Activated naive CD8-positive, alpha-beta T cell treated with anti-CD3 and anti-CD28 coated beads, Interleukin-2, amount 10 ng/mL, durations not matched to agents 7 days and 5 days (primary cell): ENCODE results near the gene GMEB1. TPM values are rescaled to one million over a fixed set of nuclear protein-coding genes. Genes with fewer than 3 reads are reported as not detected.
A peak's percentile ranks its signal among the peaks of the same experiment; 100 is the strongest.
"Not testable (repeated sequence)": the region's sequence is repeated elsewhere in the genome, so short reads cannot be mapped to it uniquely, and the experiment has no call there.

Experiments
- ATAC-seq: fragments of 150-1000 bp; cut with Tn5 transposase; one replicate; pipeline ENCODE4 v1.10.0; 2021; ENCODE audit warnings: low read depth, moderate library complexity
- POLR2A ChIA-PET: fragments of 350-600 bp; sonication (Branson Sonifier 250); formaldehyde crosslinking; loops from one replicate; lab custom pipeline; 2021; ENCODE audit warnings: antibody characterized with exemption; lab: Charles Lee
- DNase-seq: peaks from one replicate; pipeline ENCODE4 v3.0.0; 2021
- H3K27ac Mint-ChIP-seq: one replicate; pipeline ENCODE4 v1.8.0; 2022; ENCODE audit warnings: mild to moderate bottlenecking, mixed read lengths
- H3K27me3 Mint-ChIP-seq: one replicate; pipeline ENCODE4 v1.8.0; 2022; ENCODE audit warnings: mild to moderate bottlenecking, moderate library complexity, mixed read lengths
- H3K36me3 Mint-ChIP-seq: one replicate; pipeline ENCODE4 v1.8.0; 2021; ENCODE audit warnings: mild to moderate bottlenecking, mixed read lengths
- H3K4me1 Mint-ChIP-seq: one replicate; pipeline ENCODE4 v1.8.0; 2021; ENCODE audit warnings: mixed read lengths
- H3K4me3 Mint-ChIP-seq: one replicate; pipeline ENCODE4 v1.8.0; 2022; ENCODE audit warnings: mild to moderate bottlenecking, moderate library complexity, mixed read lengths
- H3K9me3 Mint-ChIP-seq: one replicate; pipeline ENCODE4 v1.8.0; 2021; ENCODE audit warnings: mixed read lengths
- total RNA-seq, 2 experiments: library from RNA; stranded (reverse); gene quantifications; one replicate each; pipeline ENCODE4 v1.2.3, GENCODE V29; 2021

GMEB1 gene, protein sequence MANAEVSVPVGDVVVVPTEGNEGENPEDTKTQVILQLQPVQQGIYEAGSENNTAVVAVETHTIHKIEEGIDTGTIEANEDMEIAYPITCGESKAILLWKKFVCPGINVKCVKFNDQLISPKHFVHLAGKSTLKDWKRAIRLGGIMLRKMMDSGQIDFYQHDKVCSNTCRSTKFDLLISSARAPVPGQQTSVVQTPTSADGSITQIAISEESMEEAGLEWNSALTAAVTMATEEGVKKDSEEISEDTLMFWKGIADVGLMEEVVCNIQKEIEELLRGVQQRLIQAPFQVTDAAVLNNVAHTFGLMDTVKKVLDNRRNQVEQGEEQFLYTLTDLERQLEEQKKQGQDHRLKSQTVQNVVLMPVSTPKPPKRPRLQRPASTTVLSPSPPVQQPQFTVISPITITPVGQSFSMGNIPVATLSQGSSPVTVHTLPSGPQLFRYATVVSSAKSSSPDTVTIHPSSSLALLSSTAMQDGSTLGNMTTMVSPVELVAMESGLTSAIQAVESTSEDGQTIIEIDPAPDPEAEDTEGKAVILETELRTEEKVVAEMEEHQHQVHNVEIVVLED
- total RNA-seq: 10 to 100 TPM; 31.7 to 32.7 TPM

GRCh38 chr1:28668191-28668955, at the start of gene GMEB1:
GMEB1 (plus strand) TSS chr1:28668784; CDS start chr1:28683613, 14,829 bp downstream.
- peak within 1 kb of the TSS; percentile 91 for H3K4me3 Mint-ChIP-seq
- H3K27ac Mint-ChIP-seq: peak within 1 kb of the TSS; percentile 97
- H3K9me3 Mint-ChIP-seq: no peaks in the 10 kb centered on the region
- POLR2A ChIA-PET: interaction anchor here (0.6 to 5.3 kb wide), 19 partner anchors 8 to 546 kb away, joined by 3 to 175 read pairs (median 5); partner anchors contain the start of genes MED18, RCC1, RNU11 and SRSF4
- H3K36me3 Mint-ChIP-seq: peaks cover 3% of the 10 kb centered on the region
- ATAC-seq: peak; percentile 76
- H3K4me1 Mint-ChIP-seq: peaks cover 13% of the 10 kb centered on the region
- DNase-seq: peak; percentile 92
- H3K27me3 Mint-ChIP-seq: no peaks in the 10 kb centered on the region

DNA sequence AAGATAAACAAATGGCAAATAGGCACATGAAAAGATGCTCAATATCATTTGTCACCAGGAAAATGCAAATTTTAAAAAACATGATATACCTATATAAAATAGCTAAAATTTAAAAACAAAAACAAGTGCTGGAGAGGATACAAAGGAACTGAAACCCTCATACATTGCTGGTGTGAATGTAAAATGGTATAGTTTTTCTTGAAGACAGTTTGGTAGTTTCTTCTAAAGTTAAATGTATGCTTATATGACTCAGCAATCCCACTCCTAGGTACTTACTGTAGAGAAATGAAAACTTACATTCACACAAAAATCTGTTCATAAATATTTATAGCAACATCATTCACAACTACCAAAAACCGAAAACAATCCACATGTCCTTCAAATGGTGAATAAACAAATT, 36.9 kb upstream of the GMEB1 start:
- H3K36me3 Mint-ChIP-seq: peaks cover 7% of the 10 kb centered on the region
- ATAC-seq (no peak), DNase-seq (no peak)
- H3K27me3 Mint-ChIP-seq: no peaks in the 10 kb centered on the region
- no peak overlapping the region for H3K27ac Mint-ChIP-seq
- H3K9me3 Mint-ChIP-seq: no peaks in the 10 kb centered on the region
- H3K4me3 Mint-ChIP-seq: no peak overlapping the region
- POLR2A ChIA-PET: interaction anchor here (1.0 kb wide), 1 partner anchor 11 kb away, joined by 3 read pairs; the partner anchor contains the start of gene TAF12
- H3K4me1 Mint-ChIP-seq: peaks cover 4% of the 10 kb centered on the region

GRCh38 chr1:28632560-28632959, 36.0 kb upstream of the GMEB1 start:
- peaks cover 4% of the 10 kb centered on the region for H3K4me1 Mint-ChIP-seq
- peaks cover 7% of the 10 kb centered on the region for H3K36me3 Mint-ChIP-seq
- POLR2A ChIA-PET: interaction anchor here (0.7 kb wide), 2 partner anchors 16 to 119 kb away, joined by 3 to 4 read pairs; no protein-coding TSS in a partner anchor
- ATAC-seq (no peak), DNase-seq (no peak)
- no peaks in the 10 kb centered on the region for H3K9me3 Mint-ChIP-seq
- no peaks in the 10 kb centered on the region for H3K27me3 Mint-ChIP-seq
- no peak overlapping the region for H3K27ac Mint-ChIP-seq
- H3K4me3 Mint-ChIP-seq: no peak overlapping the region

GRCh38 chr1:28640766-28641165, 27.8 kb upstream of the GMEB1 start:
- Mint-ChIP-seq H3K36me3 (peaks cover 3% of the 10 kb centered on the region), H3K4me3 (peak overlapping the region; percentile 98), H3K27ac (no peak overlapping the region), H3K4me1 (peaks cover 29% of the 10 kb centered on the region), H3K27me3 (no peaks in the 10 kb centered on the region), H3K9me3 (no peaks in the 10 kb centered on the region)
- POLR2A ChIA-PET: interaction anchor here (1.0 to 4.6 kb wide), 5 partner anchors 8 to 236 kb away, joined by 3 to 52 read pairs (median 6); partner anchors contain the start of genes RNU11 and YTHDF2
- DNase-seq (no peak), ATAC-seq (no peak)

DNA sequence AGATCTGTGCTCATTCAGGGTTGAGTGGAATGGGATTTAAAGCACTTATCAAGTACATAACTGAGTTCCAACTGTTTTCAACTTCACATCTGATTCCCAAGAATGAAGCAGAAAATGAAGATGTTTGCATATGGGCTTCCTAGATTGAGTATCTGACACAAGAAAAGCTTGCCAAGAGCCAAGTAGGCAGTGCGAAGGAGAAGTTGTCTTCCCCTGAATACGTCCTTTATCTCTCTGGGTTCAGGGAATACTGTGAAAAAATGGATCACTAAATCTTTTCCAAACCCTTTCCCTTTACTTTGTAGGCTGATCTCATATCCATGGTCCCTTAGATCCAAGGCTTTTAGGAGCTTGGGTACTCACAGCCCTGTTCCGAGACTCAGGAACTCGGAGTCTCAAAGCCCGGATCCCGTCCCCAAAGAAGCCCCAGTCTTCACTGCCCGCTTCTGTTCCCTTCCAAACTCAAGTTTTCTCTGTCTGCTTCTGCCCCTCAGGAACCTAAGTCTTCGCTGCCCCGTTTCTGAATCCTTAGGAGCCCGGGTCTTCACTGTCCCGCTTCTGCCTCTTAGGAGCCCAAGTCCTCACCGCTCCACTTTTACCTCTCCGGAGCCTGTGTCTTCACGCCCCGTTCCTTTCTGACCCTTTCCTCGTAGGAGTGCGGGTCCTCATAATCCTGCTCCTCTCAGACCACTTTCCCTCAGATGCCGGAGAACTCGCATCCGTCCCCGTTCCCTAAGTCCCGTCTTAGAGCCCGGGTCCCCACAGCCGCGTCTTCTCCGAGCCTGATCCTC, 26.3 kb upstream of the GMEB1 start:
- DNase-seq (no peak), ATAC-seq (peak; percentile 16)
- peaks cover 31% of the 10 kb centered on the region for H3K4me1 Mint-ChIP-seq
- H3K36me3 Mint-ChIP-seq: peaks cover 3% of the 10 kb centered on the region
- POLR2A ChIA-PET: interaction anchor here (0.6 to 4.6 kb wide), 26 partner anchors 11 to 539 kb away, joined by 3 to 85 read pairs (median 4); partner anchors contain the start of genes EPB41, GMEB1, MED18 and RCC1
- H3K9me3 Mint-ChIP-seq: no peaks in the 10 kb centered on the region
- no peaks in the 10 kb centered on the region for H3K27me3 Mint-ChIP-seq
- peak overlapping the region; percentile 99 for H3K27ac Mint-ChIP-seq
- peak overlapping the region; percentile 98 for H3K4me3 Mint-ChIP-seq

GRCh38 chr1:28642847-28643635, 25.5 kb upstream of the GMEB1 start, which contains the start of gene TAF12:
TAF12 (minus strand) TSS chr1:28643067; CDS start chr1:28622081, 20,986 bp downstream.
- peak within 1 kb of the TSS; percentile 98 for H3K4me3 Mint-ChIP-seq
- peak; percentile 90 for DNase-seq
- H3K9me3 Mint-ChIP-seq: no peaks in the 10 kb centered on the region
- POLR2A ChIA-PET: interaction anchor here (0.6 to 4.6 kb wide), 34 partner anchors 11 to 870 kb away, joined by 3 to 85 read pairs (median 4); partner anchors contain the start of genes EPB41, GMEB1, MED18 and RCC1
- ATAC-seq: peak; percentile 86
- H3K27me3 Mint-ChIP-seq: no peaks in the 10 kb centered on the region
- H3K4me1 Mint-ChIP-seq: peaks cover 37% of the 10 kb centered on the region
- peaks cover 3% of the 10 kb centered on the region for H3K36me3 Mint-ChIP-seq
- H3K27ac Mint-ChIP-seq: peak within 1 kb of the TSS; percentile 99

DNA sequence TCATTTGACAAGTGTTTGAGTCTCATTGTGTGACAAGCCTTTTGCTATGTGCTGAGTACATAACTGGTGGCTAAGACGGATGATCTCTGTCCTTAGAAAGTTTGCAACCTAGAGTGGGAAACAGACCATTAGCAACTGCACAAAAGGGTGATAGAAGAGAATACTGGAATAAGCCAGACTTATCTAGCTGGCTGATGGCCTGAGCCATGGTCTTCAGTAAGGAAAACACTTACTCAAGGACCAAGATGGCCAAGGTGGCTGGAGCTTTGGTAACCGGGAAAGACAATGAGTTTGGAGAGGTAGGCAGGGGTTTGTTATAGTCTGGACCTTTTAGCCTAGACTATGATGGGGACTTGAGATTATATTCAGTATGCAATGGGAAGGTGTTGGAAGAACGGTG, 24.1 kb upstream of the GMEB1 start:
- Mint-ChIP-seq H3K4me3 (peak overlapping the region; percentile 98), H3K27me3 (no peaks in the 10 kb centered on the region), H3K27ac (peak overlapping the region; percentile 99), H3K9me3 (no peaks in the 10 kb centered on the region), H3K36me3 (peaks cover 3% of the 10 kb centered on the region), H3K4me1 (peaks cover 40% of the 10 kb centered on the region)
- DNase-seq: no peak
- POLR2A ChIA-PET: interaction anchor here (0.6 to 4.6 kb wide), 9 partner anchors 18 to 872 kb away, joined by 3 to 85 read pairs (median 12); partner anchors contain the start of genes GMEB1, RCC1, SRSF4 and STX12
- no peak for ATAC-seq

DNA sequence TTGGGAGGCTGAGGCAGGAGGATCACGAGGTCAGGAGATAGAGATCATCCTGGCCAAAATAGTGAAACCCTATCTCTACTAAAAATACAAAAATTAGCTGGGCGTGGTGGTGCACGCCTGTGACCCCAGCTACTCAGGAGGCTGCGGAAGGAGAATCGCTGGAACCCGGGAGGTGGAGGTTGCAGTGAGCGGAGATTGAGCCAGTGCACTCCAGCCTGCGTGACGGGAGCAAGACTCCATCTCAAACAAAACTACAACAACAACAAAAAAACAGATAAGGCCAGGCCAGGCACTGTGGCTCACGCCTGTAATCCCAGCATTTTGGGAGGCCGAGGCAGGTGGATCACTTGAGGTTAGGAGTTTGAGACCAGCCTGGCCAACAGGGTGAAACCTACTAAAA, 23.2 kb upstream of the GMEB1 start:
- DNase-seq, H3K36me3 Mint-ChIP-seq, H3K27me3 Mint-ChIP-seq, H3K9me3 Mint-ChIP-seq, H3K4me3 Mint-ChIP-seq, H3K27ac Mint-ChIP-seq, ATAC-seq: not testable (repeated sequence)
- peaks cover 32% of the 10 kb centered on the region for H3K4me1 Mint-ChIP-seq
- POLR2A ChIA-PET: interaction anchor here (0.7 to 4.3 kb wide), 6 partner anchors 23 to 140 kb away, joined by 3 to 85 read pairs (median 4); partner anchors contain the start of genes GMEB1 and YTHDF2

DNA sequence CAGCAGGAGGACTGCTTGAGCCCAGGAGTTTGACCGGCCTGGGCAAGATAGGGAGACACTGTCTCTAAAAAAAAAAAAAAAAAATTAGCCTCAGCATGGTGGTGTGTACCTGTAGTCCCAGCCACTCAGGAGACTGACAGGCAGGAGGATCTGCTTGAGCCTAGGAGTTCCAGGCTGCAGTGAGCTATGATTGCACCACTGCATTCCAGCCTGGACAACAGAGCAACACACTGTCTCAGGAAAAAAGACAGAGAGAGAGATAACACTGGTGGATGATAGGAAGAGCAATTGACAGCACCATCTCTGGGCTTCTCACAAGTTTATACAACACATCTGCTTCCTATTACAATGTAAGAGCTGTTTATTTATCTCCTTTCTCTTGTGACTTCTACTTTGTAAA, 22.5 kb upstream of the GMEB1 start:
- peak overlapping the region; percentile 55 for H3K27ac Mint-ChIP-seq
- POLR2A ChIA-PET: interaction anchor here (0.7 to 4.3 kb wide), 8 partner anchors 23 to 325 kb away, joined by 3 to 85 read pairs (median 4); partner anchors contain the start of genes GMEB1 and YTHDF2
- no peaks in the 10 kb centered on the region for H3K9me3 Mint-ChIP-seq
- H3K4me3 Mint-ChIP-seq: no peak overlapping the region
- ATAC-seq (no peak), DNase-seq (no peak)
- H3K4me1 Mint-ChIP-seq: peaks cover 30% of the 10 kb centered on the region
- peaks cover 1% of the 10 kb centered on the region for H3K36me3 Mint-ChIP-seq
- H3K27me3 Mint-ChIP-seq: no peaks in the 10 kb centered on the region

GRCh38 chr1:28648008-28648473, 20.5 kb upstream of the GMEB1 start:
- Mint-ChIP-seq H3K9me3 (no peaks in the 10 kb centered on the region), H3K4me1 (peaks cover 23% of the 10 kb centered on the region), H3K27ac (peak overlapping the region; percentile 98), H3K4me3 (peak overlapping the region; percentile 87), H3K36me3 (no peaks in the 10 kb centered on the region), H3K27me3 (no peaks in the 10 kb centered on the region)
- peak; percentile 77 for ATAC-seq
- POLR2A ChIA-PET: interaction anchor here (0.6 to 3.1 kb wide), 40 partner anchors 7 to 550 kb away, joined by 3 to 175 read pairs (median 5); partner anchors contain the start of genes ATP5IF1, EPB41, GMEB1 and RCC1
- DNase-seq: peak; percentile 85
